WTC11 (cell line): ENCODE results near the gene M1AP. TPM values are rescaled to one million over a fixed set of nuclear protein-coding genes. Genes with fewer than 3 reads are reported as not detected.

Source experiments
- ATAC-seq: fragments of 200-7000 bp; cut with Tn5 transposase; 2 replicates; pipeline ENCODE4 v1.10.0; 2021; ENCODE audit warnings: mild to moderate bottlenecking, moderate library complexity
- CTCF ChIA-PET: fragments of 300-600 bp; sonication (Branson Sonifier 250); formaldehyde crosslinking; loops from one replicate; lab custom pipeline; 2021; ENCODE audit warnings: antibody characterized with exemption; lab: Charles Lee
- POLR2A ChIA-PET: fragments of 350-600 bp; sonication (Branson Sonifier 250); formaldehyde crosslinking; loops from one replicate; lab custom pipeline; 2021; ENCODE audit warnings: antibody characterized with exemption; lab: Charles Lee
- DNase-seq: peaks from one replicate; pipeline ENCODE4 v3.0.0; 2021; ENCODE audit warnings: low spot score
- H3K27ac Mint-ChIP-seq: 2 replicates; pipeline ENCODE4 v1.8.0; 2021; ENCODE audit warnings: mixed read lengths
- H3K27me3 Mint-ChIP-seq: 2 replicates; pipeline ENCODE4 v1.8.0; 2021; ENCODE audit warnings: low read depth, mild to moderate bottlenecking, moderate library complexity, mixed read lengths
- H3K36me3 Mint-ChIP-seq: 2 replicates; pipeline ENCODE4 v1.8.0; 2021; ENCODE audit warnings: mixed read lengths
- H3K4me1 Mint-ChIP-seq: 2 replicates; pipeline ENCODE4 v1.8.0; 2022; ENCODE audit warnings: mixed read lengths
- H3K4me3 Mint-ChIP-seq: 2 replicates; pipeline ENCODE4 v1.8.0; 2021; ENCODE audit warnings: mild to moderate bottlenecking, moderate library complexity, mixed read lengths
- H3K9me3 Mint-ChIP-seq: 2 replicates; pipeline ENCODE4 v1.8.0; 2021; ENCODE audit warnings: mixed read lengths
- ATF2 ChIP-seq: sonication (generic); formaldehyde crosslinking; IDR thresholded peaks from 2 replicates; pipeline ENCODE4 v1.8.1; 2022; ENCODE audit warnings: low read depth, missing genetic modification reagents, borderline replicate concordance
- E2F1 ChIP-seq: sonication (generic); formaldehyde crosslinking; IDR thresholded peaks from 2 replicates; pipeline ENCODE4 v1.8.0; 2022; ENCODE audit warnings: mild to moderate bottlenecking, missing genetic modification reagents
- E2F4 ChIP-seq: sonication (generic); formaldehyde crosslinking; IDR thresholded peaks from 2 replicates; pipeline ENCODE4 v1.8.1; 2022; ENCODE audit warnings: low read depth, mild to moderate bottlenecking, moderate library complexity, missing genetic modification reagents, borderline replicate concordance
- ERG ChIP-seq: fragments of 250-450 bp; sonication (Bioruptor Pico); IDR thresholded peaks from 2 replicates; pipeline ENCODE4 v1.8.0; 2021; ENCODE audit warnings: mild to moderate bottlenecking
- FOXP4 ChIP-seq: sonication (generic); formaldehyde crosslinking; IDR thresholded peaks from 2 replicates; pipeline ENCODE4 v1.8.0; 2022; ENCODE audit warnings: mild to moderate bottlenecking, missing genetic modification reagents
- GABPB1 ChIP-seq: sonication (generic); formaldehyde crosslinking; IDR thresholded peaks from 2 replicates; pipeline ENCODE4 v1.8.1; 2023; ENCODE audit warnings: mild to moderate bottlenecking, missing genetic modification reagents
- GTF2I ChIP-seq: fragments of 250-450 bp; sonication (Bioruptor Pico); conservative IDR thresholded peaks from 2 replicates; pipeline ENCODE4 v1.4.0; 2021; ENCODE audit warnings: mild to moderate bottlenecking
- IRF1 ChIP-seq: sonication (generic); formaldehyde crosslinking; IDR thresholded peaks from 2 replicates; pipeline ENCODE4 v1.8.0; 2023; ENCODE audit warnings: missing genetic modification reagents
- MAX ChIP-seq: sonication (generic); formaldehyde crosslinking; IDR thresholded peaks from 2 replicates; pipeline ENCODE4 v1.8.0; 2022; ENCODE audit warnings: mild to moderate bottlenecking, missing genetic modification reagents
- NFATC4 ChIP-seq: fragments of 250-450 bp; sonication (Bioruptor Pico); IDR thresholded peaks from 2 replicates; pipeline ENCODE4 v1.9.0; 2021; ENCODE audit warnings: mild to moderate bottlenecking
- NFE2L1 ChIP-seq: sonication (generic); formaldehyde crosslinking; IDR thresholded peaks from 2 replicates; pipeline ENCODE4 v1.8.1; 2023; ENCODE audit warnings: missing genetic modification reagents
- NR1H2 ChIP-seq: sonication (generic); formaldehyde crosslinking; IDR thresholded peaks from 2 replicates; pipeline ENCODE4 v1.9.0; 2021; ENCODE audit warnings: mild to moderate bottlenecking, moderate library complexity, missing genetic modification reagents
- TEAD1 ChIP-seq: sonication (generic); formaldehyde crosslinking; IDR thresholded peaks from 2 replicates; pipeline ENCODE4 v1.8.0; 2022; ENCODE audit warnings: mild to moderate bottlenecking, missing genetic modification reagents
- ZBTB43 ChIP-seq: sonication (generic); formaldehyde crosslinking; IDR thresholded peaks from 2 replicates; pipeline ENCODE4 v1.8.1; 2023; ENCODE audit warnings: mild to moderate bottlenecking, missing genetic modification reagents
- ZNF121 ChIP-seq: sonication (generic); formaldehyde crosslinking; IDR thresholded peaks from 2 replicates; pipeline ENCODE4 v1.8.0; 2023; ENCODE audit warnings: missing genetic modification reagents
- ZNF263 ChIP-seq: sonication (generic); formaldehyde crosslinking; IDR thresholded peaks from 2 replicates; pipeline ENCODE4 v1.8.1; 2022; ENCODE audit warnings: low read depth, mild to moderate bottlenecking, moderate library complexity, missing genetic modification reagents
- ZNF281 ChIP-seq: sonication (generic); formaldehyde crosslinking; IDR thresholded peaks from 2 replicates; pipeline ENCODE4 v1.8.0; 2023; ENCODE audit warnings: mild to moderate bottlenecking, missing genetic modification reagents
- ZNF416 ChIP-seq: fragments of 250-450 bp; sonication (Bioruptor Pico); IDR thresholded peaks from 2 replicates; pipeline ENCODE4 v1.9.0; 2021; ENCODE audit warnings: mild to moderate bottlenecking, inconsistent platforms
- total RNA-seq: library from RNA; stranded (reverse); gene quantifications from 3 replicates; pipeline ENCODE4 v1.2.3, GENCODE V29; 2021

M1AP gene
- total RNA-seq, 1 experiment from 2014 or later = 5.9 TPM

- peaks cover 53% of the 10 kb centered on the region for H3K27me3 Mint-ChIP-seq
- ATAC-seq = no peak
- DNase-seq = no peak
- no peaks in the 10 kb centered on the region for H3K9me3 Mint-ChIP-seq
- no peak overlapping the region for H3K27ac Mint-ChIP-seq
- no peak for TF ChIP-seq IRF1 (CRISPR knock-in tag)
- no peak for TF ChIP-seq NR1H2 (CRISPR knock-in tag)
- TF ChIP-seq NFATC4 = no peak
- no peak for TF ChIP-seq ZBTB43 (CRISPR knock-in tag)
- no peak for TF ChIP-seq ZNF416 (CRISPR knock-in tag)
- no peak for TF ChIP-seq NFE2L1 (CRISPR knock-in tag)
- ChIA-PET CTCF (no interaction called here), POLR2A (no interaction called here)
- no peaks in the 10 kb centered on the region for H3K36me3 Mint-ChIP-seq
- H3K4me3 Mint-ChIP-seq = no peak overlapping the region
- H3K4me1 Mint-ChIP-seq = peaks cover 13% of the 10 kb centered on the region
These were observed 83.9 kb downstream of the M1AP start for GRCh38 chr2:74564222-74564621.

GRCh38 chr2:74562126-74562775 is 85.9 kb downstream of the M1AP start:
- Mint-ChIP-seq H3K36me3 (no peaks in the 10 kb centered on the region), H3K4me1 (peaks cover 13% of the 10 kb centered on the region), H3K27me3 (peaks cover 52% of the 10 kb centered on the region), H3K27ac (no peak overlapping the region), H3K4me3 (no peak overlapping the region), H3K9me3 (no peaks in the 10 kb centered on the region)
- ChIA-PET POLR2A (no interaction called here), CTCF (no interaction called here)
- ATAC-seq = no peak
- TF ChIP-seq ATF2 (no peak), E2F4 (CRISPR knock-in tag) (no peak), TEAD1 (CRISPR knock-in tag) (no peak), GTF2I (no peak), FOXP4 (CRISPR knock-in tag) (no peak), ERG (CRISPR knock-in tag) (no peak), ZNF416 (CRISPR knock-in tag) (no peak), ZNF121 (no peak), ZNF263 (CRISPR knock-in tag) (no peak), E2F1 (CRISPR knock-in tag) (no peak), ZNF281 (CRISPR knock-in tag) (no peak), MAX (CRISPR knock-in tag) (no peak), NR1H2 (CRISPR knock-in tag) (no peak), GABPB1 (no peak)
- no peak for DNase-seq
